Cerebellar nuclear complex (tissue), 1 donor: ENCODE results near the gene GDF11.

Experiments
- DNase-seq, 2 experiments: peaks; one replicate each; lab custom pipeline; 2025; lab: John Stamatoyannopoulos, UW

The GDF11 gene

GRCh38 chr12:55723516-55724225 is 19.3 kb upstream of the GDF11 start:
- DNase-seq = no peak

DNA sequence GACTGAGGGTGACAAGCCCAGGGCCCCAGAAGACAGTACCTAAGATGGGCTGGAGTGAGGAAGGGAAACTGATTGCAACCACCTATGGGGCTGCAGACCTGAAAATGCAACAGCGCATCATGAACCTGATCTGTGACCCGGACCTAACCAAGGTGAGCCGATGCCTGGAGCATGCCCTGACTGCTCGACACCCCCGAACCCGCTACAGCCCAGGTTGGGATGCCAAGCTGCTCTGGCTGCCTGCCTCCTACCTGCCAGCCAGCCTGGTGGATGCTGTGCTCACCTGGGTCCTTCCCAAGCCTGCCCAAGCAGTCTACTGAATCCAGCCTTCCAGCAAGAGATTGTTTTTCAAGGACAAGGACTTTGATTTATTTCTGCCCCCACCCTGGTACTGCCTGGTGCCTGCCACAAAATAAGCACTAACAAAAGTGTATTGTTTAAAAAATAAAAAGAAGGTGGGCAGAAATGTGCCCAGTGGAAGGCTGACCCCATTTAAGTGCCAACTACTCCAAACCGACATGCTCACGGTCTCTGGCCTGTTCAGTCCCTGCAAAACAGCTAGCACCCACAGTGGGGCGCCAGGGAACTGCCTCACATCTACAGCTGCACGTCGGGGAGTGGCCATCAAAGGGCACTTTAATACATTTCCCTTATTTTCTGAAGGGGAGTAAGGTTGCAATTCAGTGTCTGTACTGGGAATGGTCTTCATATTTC is 18.5 kb upstream of the GDF11 start:
- no peak for DNase-seq

GRCh38 chr12:55724940-55725309 is 18.0 kb upstream of the GDF11 start:
- DNase-seq = no peak

GRCh38 chr12:55725556-55725955 is 17.4 kb upstream of the GDF11 start:
- no peak for DNase-seq

DNA sequence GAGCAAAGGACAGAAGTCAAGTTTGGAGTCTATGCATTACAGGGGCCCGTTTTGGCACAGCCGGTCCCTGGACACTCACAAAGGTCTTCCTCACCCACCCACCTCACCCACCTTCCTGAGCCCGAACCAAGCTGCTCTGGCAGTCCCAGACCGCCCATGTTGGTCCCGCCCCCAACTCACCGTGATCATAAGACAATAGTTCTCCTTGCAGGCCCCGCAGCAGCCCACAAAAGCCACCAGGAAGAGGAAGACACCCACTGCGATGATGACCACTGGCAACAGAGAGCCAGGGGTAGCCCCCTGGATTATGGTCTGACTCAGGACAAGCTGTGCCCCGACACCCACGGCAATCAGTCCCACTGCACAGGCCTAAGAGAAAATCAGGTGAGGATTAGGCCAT is 16.0 kb upstream of the GDF11 start:
- no peak for DNase-seq

DNA sequence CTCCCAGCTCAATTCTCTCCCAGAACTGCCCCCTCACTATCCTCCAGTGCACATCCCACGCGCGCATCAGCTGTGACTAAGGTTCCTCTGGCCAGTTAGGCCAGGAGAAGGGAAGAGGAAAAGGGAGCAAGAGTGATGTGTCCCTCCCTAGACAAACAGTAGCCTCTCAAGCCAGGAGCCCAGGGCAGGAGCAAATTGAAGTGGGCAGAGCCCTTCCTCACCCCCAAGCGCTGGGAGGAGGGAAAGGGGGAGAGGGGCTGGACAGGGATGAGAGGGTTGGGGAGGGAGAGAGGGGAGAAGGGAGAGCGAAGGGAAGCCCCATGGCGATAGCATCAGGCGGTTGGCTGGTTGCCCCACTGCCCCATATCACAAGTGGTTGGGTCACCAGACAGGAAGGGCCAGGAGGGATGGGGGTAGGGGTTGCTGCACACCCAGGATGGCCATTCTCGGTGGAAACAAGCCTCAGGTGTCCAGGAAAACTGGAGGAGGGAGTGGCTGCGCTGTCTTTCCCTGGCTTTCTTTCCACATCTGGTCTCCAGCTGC is 15.2 kb upstream of the GDF11 start:
- DNase-seq = no peak

- DNase-seq = no peak
Measured at GRCh38 chr12:55728186-55728938, 14.6 kb upstream of the GDF11 start.

GRCh38 chr12:55728939-55729818 is 13.7 kb upstream of the GDF11 start, which contains the start of gene CD63:
Gene CD63, minus strand, starts transcription at chr12:55729009. Its CDS starts 668 bp downstream, at chr12:55728341.
- peak; percentile 23 to 75 for DNase-seq

GRCh38 chr12:55729819-55730818 is 12.8 kb upstream of the GDF11 start:
- peak in 1 of 2 experiments; percentile 6 for DNase-seq

DNA sequence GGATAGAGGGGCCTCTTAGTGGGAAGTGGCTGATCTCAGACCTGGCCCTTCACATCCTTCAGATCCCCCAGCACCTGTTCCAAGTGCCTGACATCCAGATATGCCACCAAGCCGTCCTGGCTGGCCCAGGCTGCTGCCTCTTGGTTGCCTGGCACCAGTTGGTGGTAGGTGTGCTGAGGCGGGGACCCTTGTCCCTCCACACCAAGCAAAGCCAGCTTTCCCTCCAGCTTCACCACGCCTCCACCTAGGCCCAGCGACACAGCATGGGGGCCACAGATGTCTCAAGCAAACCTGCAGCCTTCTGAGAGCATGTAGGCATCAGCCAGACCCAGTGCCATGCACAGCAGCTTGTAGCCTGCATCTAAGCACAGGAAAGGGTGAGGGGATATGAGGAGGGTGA is 10.6 kb upstream of the GDF11 start:
- DNase-seq = no peak

DNA sequence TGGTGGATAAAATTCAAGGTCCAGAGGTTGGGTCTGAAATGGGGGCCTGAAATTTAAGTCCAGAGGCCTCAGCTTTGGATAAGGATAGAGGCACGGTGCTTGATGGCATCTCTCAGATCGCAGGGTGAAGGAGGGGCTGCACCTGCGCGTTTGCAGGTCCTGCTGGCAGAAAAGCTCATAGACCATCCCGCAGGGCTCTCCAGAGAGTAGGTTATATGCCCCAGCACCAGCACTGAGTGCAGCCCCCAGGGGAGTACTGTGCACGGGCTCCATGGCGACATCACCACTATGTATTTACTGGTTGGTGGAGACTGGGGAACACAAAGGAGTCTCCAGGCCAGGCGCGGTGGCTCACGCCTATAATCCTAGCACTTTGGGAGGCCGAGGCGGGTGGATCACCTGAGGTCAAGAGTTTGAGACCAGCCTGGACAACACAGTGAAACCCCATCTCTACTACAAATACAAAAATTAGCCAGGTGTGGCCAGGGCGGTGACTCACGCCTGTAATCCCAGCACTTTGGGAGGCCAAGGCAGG is 9.8 kb upstream of the GDF11 start:
- DNase-seq = no peak

- DNase-seq = no peak
Measured at GRCh38 chr12:55733858-55734257, 9.1 kb upstream of the GDF11 start.

- DNase-seq = no peak
Measured at GRCh38 chr12:55734595-55734994, 8.3 kb upstream of the GDF11 start.

- DNase-seq = no peak
Measured at GRCh38 chr12:55736076-55736475, 6.8 kb upstream of the GDF11 start.

GRCh38 chr12:55736780-55737580 is 5.9 kb upstream of the GDF11 start:
- no peak for DNase-seq

DNA sequence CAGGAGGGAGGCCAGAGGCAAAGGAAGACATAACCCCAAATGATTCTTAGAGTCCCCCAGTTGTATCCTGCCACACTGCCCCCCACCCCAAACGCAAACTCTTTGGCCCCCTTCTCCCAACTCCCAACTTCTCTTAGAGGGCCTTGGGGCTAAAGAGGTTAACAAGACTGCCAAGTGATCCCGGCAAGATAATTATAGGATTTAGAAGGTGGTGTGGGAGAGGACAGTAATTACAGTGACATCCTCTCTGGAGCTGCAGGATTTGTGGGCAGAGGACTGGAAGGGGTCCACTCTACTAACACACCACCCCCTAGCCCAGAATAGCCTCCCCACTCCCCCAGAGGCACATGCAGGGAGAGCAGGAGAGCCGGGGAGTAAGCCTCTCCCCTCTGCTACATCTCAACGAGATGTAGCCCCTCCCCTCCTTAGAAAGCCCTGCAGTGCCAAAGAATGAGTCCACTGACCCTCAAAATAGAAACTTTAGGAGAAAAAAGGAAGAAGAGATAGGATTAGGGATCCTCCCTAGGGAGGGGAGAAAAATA is 5.3 kb upstream of the GDF11 start:
- no peak for DNase-seq

GRCh38 chr12:55738123-55739024 is 4.5 kb upstream of the GDF11 start:
- peak; percentile 5 to 72 for DNase-seq

DNA sequence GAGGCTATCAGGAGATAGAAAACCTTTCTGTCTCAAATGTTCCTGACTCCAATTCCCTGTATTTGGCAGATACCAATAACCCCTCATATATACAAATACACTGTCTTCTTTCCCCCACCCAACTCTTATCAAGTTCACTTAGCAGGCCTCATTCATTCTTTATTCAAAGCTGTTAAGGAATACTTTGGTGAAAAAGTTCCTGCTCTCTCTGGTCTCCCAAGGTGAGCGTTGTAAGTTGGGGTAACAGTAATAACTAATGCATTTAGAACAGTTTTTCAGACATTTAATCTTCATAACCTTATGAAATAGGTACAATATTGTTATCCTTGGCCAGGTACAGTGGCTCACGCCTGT is 3.9 kb upstream of the GDF11 start:
- no peak for DNase-seq
